IMR-90 (cell line): ENCODE results near the gene SBF1. TPM values are rescaled to one million over a fixed set of nuclear protein-coding genes. Genes with fewer than 3 reads are reported as not detected.
A peak's percentile ranks its signal among the peaks of the same experiment; 100 is the strongest.

Experiments
- ATAC-seq: fragments of 200-7000 bp; cut with Tn5 transposase; 2 replicates; pipeline ENCODE4 v1.9.1; 2020; ENCODE audit warnings: low read depth, mild to moderate bottlenecking, moderate library complexity
- BruUV-seq: library from RNA; stranded (reverse); fragments of 400-500 nt; replicated peaks from 2 replicates; lab custom pipeline; 2021; lab: Mats Ljungman, UMichigan
- CTCF ChIA-PET: fragments of 300-600 bp; formaldehyde crosslinking; extraction: SDS; loops from one replicate; lab custom pipeline; 2021; ENCODE audit warnings: antibody characterized with exemption; lab: Yijun Ruan, JAX
- POLR2A ChIA-PET: fragments of 300-600 bp; sonication (Branson Sonifier 250); formaldehyde crosslinking; loops from one replicate; lab custom pipeline; 2022; ENCODE audit warnings: antibody characterized with exemption; ENCODE audit not compliant: unreplicated experiment; lab: Charles Lee
- DNase-seq: peaks from one replicate; pipeline ENCODE4 v3.0.0; 2013
- H2AFZ ChIP-seq: replicated peaks from 2 replicates; pipeline ENCODE3; 2013; ENCODE audit warnings: low read length, mild to moderate bottlenecking; ENCODE audit not compliant: poor library complexity
- H2AK5ac ChIP-seq: 2 replicates; pipeline ENCODE4 v1.6.1; 2013; ENCODE audit warnings: low read depth, low read length, inconsistent platforms
- H2AK9ac ChIP-seq: replicated peaks from 2 replicates; pipeline ENCODE3; 2013; ENCODE audit warnings: mild to moderate bottlenecking, low read depth, low read length, moderate library complexity; ENCODE audit not compliant: poor library complexity
- H2BK120ac ChIP-seq: 2 replicates; pipeline ENCODE4 v1.6.1; 2013; ENCODE audit warnings: low read depth, low read length, inconsistent platforms
- H2BK15ac ChIP-seq: 3 replicates; pipeline ENCODE4 v1.6.1; 2013; ENCODE audit warnings: low read depth, low read length, inconsistent platforms
- H2BK20ac ChIP-seq: 2 replicates; pipeline ENCODE4 v1.6.1; 2013; ENCODE audit warnings: low read depth, mild to moderate bottlenecking, inconsistent platforms, low read length, moderate library complexity
- H2BK5ac ChIP-seq: 2 replicates; pipeline ENCODE4 v1.6.1; 2013; ENCODE audit warnings: mild to moderate bottlenecking, low read depth, low read length, inconsistent platforms; ENCODE audit not compliant: poor library complexity, severe bottlenecking
- H3K14ac ChIP-seq: replicated peaks from 2 replicates; pipeline ENCODE4 v1.6.1; 2013; ENCODE audit warnings: low read depth, low read length, inconsistent platforms
- H3K18ac ChIP-seq: 2 replicates; pipeline ENCODE4 v1.6.1; 2013; ENCODE audit warnings: low read depth, low read length, control low read depth
- H3K23ac ChIP-seq: 2 replicates; pipeline ENCODE4 v1.6.1; 2013; ENCODE audit warnings: low read depth, low read length, inconsistent platforms
- H3K27ac ChIP-seq: 2 replicates; pipeline ENCODE4 v1.5.1; 2013; ENCODE audit warnings: mild to moderate bottlenecking, control low read depth, low read length; ENCODE audit not compliant: insufficient read depth
- H3K27me3 ChIP-seq: 2 replicates; pipeline ENCODE4 v1.6.1; 2013; ENCODE audit warnings: low read length; ENCODE audit not compliant: control insufficient read depth, insufficient read depth
- H3K36me3 ChIP-seq: 2 replicates; pipeline ENCODE4 v1.6.1; 2013; ENCODE audit warnings: low read length, mixed read lengths; ENCODE audit not compliant: control insufficient read depth, insufficient read depth
- H3K4ac ChIP-seq: 2 replicates; pipeline ENCODE4 v1.6.1; 2013; ENCODE audit warnings: low read depth, low read length, inconsistent platforms
- H3K4me1 ChIP-seq: 2 replicates; pipeline ENCODE4 v1.6.1; 2013; ENCODE audit warnings: low read length, mixed read lengths; ENCODE audit not compliant: control insufficient read depth, insufficient read depth
- H3K4me2 ChIP-seq: 2 replicates; pipeline ENCODE4 v1.6.1; 2013; ENCODE audit warnings: low read depth, mild to moderate bottlenecking, control low read depth, low read length, moderate library complexity
- H3K4me3 ChIP-seq: 2 replicates; pipeline ENCODE4 v1.5.1; 2013; ENCODE audit warnings: low read depth, mild to moderate bottlenecking, control low read depth, low read length, moderate library complexity; ENCODE audit not compliant: insufficient read depth
- H3K56ac ChIP-seq: 2 replicates; pipeline ENCODE4 v1.6.1; 2013; ENCODE audit warnings: low read length, inconsistent platforms; ENCODE audit not compliant: insufficient read depth; ENCODE audit errors: extremely low read depth
- H3K79me1 ChIP-seq, 2 experiments: 2 replicates each; pipeline ENCODE4 v1.6.1; 2013; ENCODE audit warnings: low read length in 2 of 2, inconsistent platforms in 1 of 2, low read depth in 1 of 2
- H3K9ac ChIP-seq: 2 replicates; pipeline ENCODE4 v1.6.1; 2013; ENCODE audit warnings: low read depth, low read length, control low read depth
- H3K9me1 ChIP-seq: 2 replicates; pipeline ENCODE4 v1.6.1; 2013; ENCODE audit warnings: low read length, inconsistent platforms; ENCODE audit not compliant: insufficient read depth
- H3K9me3 ChIP-seq: 2 replicates; pipeline ENCODE4 v1.6.1; 2013; ENCODE audit warnings: low read length; ENCODE audit not compliant: control insufficient read depth, insufficient read depth
- H4K20me1 ChIP-seq: 2 replicates; pipeline ENCODE4 v1.6.1; 2013; ENCODE audit warnings: low read length, inconsistent platforms; ENCODE audit not compliant: insufficient read depth
- H4K5ac ChIP-seq: 2 replicates; pipeline ENCODE4 v1.6.1; 2013; ENCODE audit warnings: mild to moderate bottlenecking, low read depth, low read length, control low read depth
- H4K8ac ChIP-seq, 2 experiments: 2 replicates each; pipeline ENCODE4 v1.6.1; 2013; ENCODE audit warnings: low read depth in 2 of 2, low read length in 2 of 2, control low read depth in 1 of 2, inconsistent platforms in 1 of 2
- H4K91ac ChIP-seq: 2 replicates; pipeline ENCODE4 v1.6.1; 2013; ENCODE audit warnings: low read depth, low read length, inconsistent platforms; ENCODE audit not compliant: insufficient read depth
- MXI1 ChIP-seq: IDR thresholded peaks from 2 replicates; pipeline ENCODE4 v1.6.1; 2012; ENCODE audit warnings: low read depth, mild to moderate bottlenecking, low read length, moderate library complexity, borderline replicate concordance
- RFX5 ChIP-seq: IDR thresholded peaks from 2 replicates; pipeline ENCODE4 v1.8.0; 2012; ENCODE audit warnings: low read depth, mild to moderate bottlenecking, low read length, moderate library complexity
- WGBS, 2 experiments: methylation state at CpG; one replicate each; pipeline versions ENCODE4 v1.1.5 to v1.1.7; 2013; ENCODE audit warnings: missing lambda C conversion rate in 2 of 2; ENCODE audit not compliant: insufficient read length in 1 of 2; ENCODE audit errors: extremely low coverage in 2 of 2; 5-methylcytosine and 5-hydroxymethylcytosine counted together
- dilution Hi-C: fragments of 300-500 bp; cut with HindIII; formaldehyde crosslinking; loops from one replicate; pipeline ENCODE4 v1.14.3; 2018; ENCODE audit warnings: low sequenced_read_pairs; ENCODE audit not compliant: unreplicated experiment
- in situ Hi-C: fragments of 300-500 bp; cut with MboI; formaldehyde crosslinking; loops from 3 replicates; pipeline ENCODE4 v1.14.3; 2019; ENCODE audit warnings: low sequenced_read_pairs, inconsistent platforms, mixed read lengths
- intact Hi-C: fragments of 100-400 bp; cut with micrococcal nuclease; formaldehyde crosslinking; loops from 2 replicates; pipeline ENCODE4 v1.10.0; 2022
- polyA plus RNA-seq, 3 experiments: library from polyadenylated mRNA; depleted of rRNA; stranded (reverse); fragments of >200 nt; gene quantifications; 2 replicates each; pipeline ENCODE4 v1.2.3, GENCODE V29; 2012; ENCODE audit warnings: low replicate concordance in 1 of 3
- total RNA-seq: library from RNA; depleted of rRNA; stranded (reverse); fragments of >200 nt; gene quantifications from 2 replicates; pipeline ENCODE4 v1.2.3, GENCODE V29; 2012
- TF ChIP-seq, protein P1 (sequence below): conservative IDR thresholded peaks from 2 replicates; pipeline ENCODE4 v1.5.1; 2012; ENCODE audit warnings: mild to moderate bottlenecking, low read depth, low read length, improper control_type of control experiment

Gene SBF1
- total and polyA plus RNA-seq, 2 of the 4 experiments (the other 2 are of a cell fraction): 21.5 to 33.2 TPM

GRCh38 chr22:50456466-50457234, 18.2 kb downstream of the SBF1 start:
- ATAC-seq: 0 out of 2 replicates have a peak, but pooled peaks have one; percentile 33
- Histone ChIP-seq H3K36me3 (peaks cover 77% of the 10 kb centered on the region), H3K9me1 (0 out of 2 replicates have a peak, but pooled peaks cover 3% of the 10 kb centered on the region), H4K8ac (no peak overlapping the region), H2AK5ac (no peak overlapping the region), H3K56ac (no peak overlapping the region), H2BK5ac (no peak overlapping the region), H2BK20ac (no peak overlapping the region), H3K9ac (no peak overlapping the region), H4K91ac (no peak overlapping the region), H3K14ac (no peak overlapping the region), H2BK15ac (no peak overlapping the region), H3K4me3 (no peak overlapping the region), H4K20me1 (peaks cover 17% of the 10 kb centered on the region), H4K5ac (no peak overlapping the region), H2AK9ac (no peak overlapping the region), H3K4me1 (no peaks in the 10 kb centered on the region), H3K4me2 (no peak overlapping the region), H3K9me3 (no peaks in the 10 kb centered on the region), H3K23ac (no peak overlapping the region), H3K27ac (no peak overlapping the region), H3K18ac (no peak overlapping the region), H3K27me3 (no peaks in the 10 kb centered on the region), H3K79me1 (0 out of 4 replicates have a peak, but pooled peaks cover 0 to 4% of the 10 kb centered on the region in 2 experiments), H2BK120ac (no peak overlapping the region), H3K4ac (no peak overlapping the region), H2AFZ (no peak overlapping the region)
- intact Hi-C loops (no loop called here), in situ Hi-C loops (no loop called here), dilution Hi-C loops (no loop called here)
- no peak for DNase-seq
- CTCF ChIA-PET: no interaction called here
- TF ChIP-seq, protein P1, sequence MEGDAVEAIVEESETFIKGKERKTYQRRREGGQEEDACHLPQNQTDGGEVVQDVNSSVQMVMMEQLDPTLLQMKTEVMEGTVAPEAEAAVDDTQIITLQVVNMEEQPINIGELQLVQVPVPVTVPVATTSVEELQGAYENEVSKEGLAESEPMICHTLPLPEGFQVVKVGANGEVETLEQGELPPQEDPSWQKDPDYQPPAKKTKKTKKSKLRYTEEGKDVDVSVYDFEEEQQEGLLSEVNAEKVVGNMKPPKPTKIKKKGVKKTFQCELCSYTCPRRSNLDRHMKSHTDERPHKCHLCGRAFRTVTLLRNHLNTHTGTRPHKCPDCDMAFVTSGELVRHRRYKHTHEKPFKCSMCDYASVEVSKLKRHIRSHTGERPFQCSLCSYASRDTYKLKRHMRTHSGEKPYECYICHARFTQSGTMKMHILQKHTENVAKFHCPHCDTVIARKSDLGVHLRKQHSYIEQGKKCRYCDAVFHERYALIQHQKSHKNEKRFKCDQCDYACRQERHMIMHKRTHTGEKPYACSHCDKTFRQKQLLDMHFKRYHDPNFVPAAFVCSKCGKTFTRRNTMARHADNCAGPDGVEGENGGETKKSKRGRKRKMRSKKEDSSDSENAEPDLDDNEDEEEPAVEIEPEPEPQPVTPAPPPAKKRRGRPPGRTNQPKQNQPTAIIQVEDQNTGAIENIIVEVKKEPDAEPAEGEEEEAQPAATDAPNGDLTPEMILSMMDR: peak; percentile 12; the same call in 1 of the 2 replicates
- TF ChIP-seq MXI1: no peak
- TF ChIP-seq RFX5: no peak
- POLR2A ChIA-PET: no interaction called here
- BruUV-seq: no TSS peak
- WGBS, 2 experiments: 95% methylated on average over 25 of the region's 34 CpGs; no CpG with 5 or more reads in 1 of the 2 experiments
